AG10803 (cell line): ENCODE measurements around the gene ST8SIA2.

ENCODE experiments used
- DNase-seq: peaks from one replicate; pipeline ENCODE4 v3.0.0; 2010; ENCODE audit warnings: low read depth
- H3K4me3 ChIP-seq: 2 replicates; pipeline ENCODE4 v1.5.1; 2011; ENCODE audit warnings: mild to moderate bottlenecking, low read length, control low read depth
- CTCF ChIP-seq: conservative IDR thresholded peaks from 2 replicates; pipeline ENCODE4 v1.5.1; 2011; ENCODE audit warnings: mild to moderate bottlenecking, low read length, control low read depth, inconsistent platforms

ST8SIA2 gene

DNA sequence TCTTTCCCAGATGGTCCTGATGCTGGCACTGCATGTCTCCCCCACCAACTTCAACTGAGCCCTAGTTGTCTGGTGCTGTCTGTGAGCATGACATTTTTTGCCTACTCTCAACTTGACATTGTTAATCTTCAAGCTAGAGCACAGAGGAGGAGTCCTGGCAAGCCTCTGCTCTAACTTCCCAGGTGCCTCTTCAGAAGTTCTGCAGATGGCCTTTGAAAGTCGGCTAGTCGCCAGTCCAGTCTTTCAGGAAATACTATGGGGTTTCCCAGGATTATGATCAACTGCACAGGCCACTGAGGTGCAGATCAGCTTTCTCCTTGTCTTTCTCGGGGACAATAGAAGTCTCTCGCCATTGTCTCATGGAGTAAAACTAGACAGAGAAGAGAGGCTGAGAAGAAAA is 86.7 kb downstream of the ST8SIA2 start:
- no peak for TF ChIP-seq CTCF
- no peak for DNase-seq
- H3K4me3 ChIP-seq: no peak overlapping the region

- no peak for DNase-seq
- TF ChIP-seq CTCF: no peak
- no peak overlapping the region for H3K4me3 ChIP-seq
Observed at GRCh38 chr15:92485441-92485840, 91.8 kb downstream of the ST8SIA2 start.

DNA sequence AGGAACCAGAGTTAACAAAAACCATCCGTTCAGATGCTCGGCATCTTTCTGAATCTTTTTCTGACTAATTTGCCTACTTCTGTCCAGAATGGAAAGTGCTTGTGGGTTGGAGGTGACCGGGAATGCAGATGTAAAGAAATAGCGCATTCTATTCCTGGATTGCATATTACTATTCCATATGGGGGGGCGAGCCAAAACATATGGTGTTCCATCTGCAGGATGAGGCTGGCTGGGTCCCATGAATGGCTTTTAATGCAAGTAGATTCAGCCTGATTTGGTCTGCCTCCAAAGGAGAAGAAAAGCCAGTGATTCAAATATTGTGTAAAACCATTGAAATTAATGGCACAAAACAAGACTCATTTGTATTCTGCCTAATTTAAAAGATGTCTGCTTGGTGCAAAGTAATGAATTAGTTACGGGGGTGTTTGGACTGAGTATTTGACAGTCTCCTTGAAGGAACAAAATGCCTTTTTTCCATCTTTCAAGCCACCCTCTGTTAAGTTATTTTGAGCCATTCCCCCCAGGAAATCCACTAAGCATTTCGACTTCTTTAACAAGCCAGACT is 99.0 kb downstream of the ST8SIA2 start:
- no peak for TF ChIP-seq CTCF
- DNase-seq: no peak
- no peak overlapping the region for H3K4me3 ChIP-seq

GRCh38 chr15:92494806-92495336 is 101.2 kb downstream of the ST8SIA2 start:
- H3K4me3 ChIP-seq: no peak overlapping the region
- TF ChIP-seq CTCF: no peak
- DNase-seq: no peak

DNA sequence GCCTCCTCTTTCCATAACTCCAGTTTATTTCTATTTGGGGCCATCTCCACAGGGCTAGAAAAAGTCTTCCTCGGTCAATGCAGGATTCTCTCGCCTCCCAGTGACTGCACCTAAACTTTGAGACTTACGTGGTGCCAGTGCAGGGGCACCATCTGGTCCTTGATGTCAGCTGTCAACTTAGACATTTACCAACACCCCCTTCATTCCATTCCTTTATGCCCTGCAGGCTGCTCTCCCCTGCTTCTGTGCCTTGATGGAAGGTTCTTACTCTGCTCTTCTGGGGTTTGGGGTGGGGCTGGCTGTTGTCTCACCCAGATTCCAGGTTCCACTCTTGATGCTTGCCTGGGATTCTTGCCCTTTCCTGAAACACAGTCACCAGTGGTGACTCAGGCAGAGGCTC is 101.8 kb downstream of the ST8SIA2 start:
- TF ChIP-seq CTCF: no peak
- H3K4me3 ChIP-seq: no peak overlapping the region
- DNase-seq: no peak

GRCh38 chr15:92499731-92500530 is 106.2 kb downstream of the ST8SIA2 start:
- no peak for DNase-seq
- no peak overlapping the region for H3K4me3 ChIP-seq
- TF ChIP-seq CTCF: no peak

DNA sequence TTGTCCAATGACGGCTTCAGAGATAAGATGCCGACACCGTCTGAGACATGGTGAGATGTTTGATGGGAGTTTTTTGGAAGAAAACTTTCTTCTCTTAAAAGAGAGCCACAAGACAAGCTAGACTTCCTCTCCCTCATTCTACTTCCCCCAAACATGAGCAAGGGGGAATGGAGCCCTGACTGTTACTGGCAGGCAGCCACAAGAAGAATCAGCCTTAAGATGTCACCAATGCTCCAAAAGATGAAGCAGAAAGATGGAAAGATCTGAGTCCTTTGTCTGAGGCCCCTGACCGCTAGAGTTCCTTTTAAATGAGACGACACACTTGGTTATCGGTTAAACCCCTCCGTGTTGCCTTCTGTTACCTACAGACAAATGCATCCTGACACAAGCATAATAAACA is 108.7 kb downstream of the ST8SIA2 start:
- H3K4me3 ChIP-seq: no peak overlapping the region
- no peak for TF ChIP-seq CTCF
- no peak for DNase-seq
